Transverse colon (tissue), 3 donors: ENCODE results near the gene SCTR.

Source experiments
- EP300 ChIP-seq: sonication (generic); formaldehyde crosslinking; IDR thresholded peaks from one replicate; pipeline ENCODE4 v1.6.1; 2017; ENCODE audit warnings: antibody characterized with exemption, low read depth
- TF ChIP-seq, protein P1 (sequence below), 5 experiments: fragments of 200-600 bp in 3 of 5; fragments of 450-650 bp in 2 of 5; sonication (generic) in 3 of 5; IDR thresholded peaks; 1 replicate in 2 of 5; 2 replicates in 3 of 5; pipeline ENCODE4 v1.5.1; 2016 to 2017; ENCODE audit warnings: antibody characterized with exemption in 5 of 5, inconsistent platforms in 3 of 5, mild to moderate bottlenecking in 2 of 5, moderate library complexity in 1 of 5

DNA sequence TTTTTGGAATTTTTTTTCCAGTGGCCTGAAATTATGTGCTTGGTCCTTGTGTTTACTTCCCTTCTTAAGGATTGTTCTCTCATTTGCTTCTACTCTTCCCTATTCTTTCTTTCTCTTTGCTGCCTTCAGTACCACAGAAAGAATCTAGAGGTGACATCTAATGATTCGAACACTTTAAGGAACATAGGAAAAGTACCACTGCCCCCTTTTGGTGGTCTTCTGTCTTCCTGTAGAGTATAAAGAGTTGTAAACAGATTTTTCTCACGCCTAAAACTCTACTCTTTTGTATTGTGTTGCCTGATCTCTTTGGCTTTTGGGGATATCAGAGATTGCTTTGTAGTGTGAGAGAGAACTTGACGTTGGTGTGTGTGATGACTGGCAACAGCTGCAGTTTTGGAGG lies 7.0 kb upstream of the SCTR start:
- TF ChIP-seq, protein P1, sequence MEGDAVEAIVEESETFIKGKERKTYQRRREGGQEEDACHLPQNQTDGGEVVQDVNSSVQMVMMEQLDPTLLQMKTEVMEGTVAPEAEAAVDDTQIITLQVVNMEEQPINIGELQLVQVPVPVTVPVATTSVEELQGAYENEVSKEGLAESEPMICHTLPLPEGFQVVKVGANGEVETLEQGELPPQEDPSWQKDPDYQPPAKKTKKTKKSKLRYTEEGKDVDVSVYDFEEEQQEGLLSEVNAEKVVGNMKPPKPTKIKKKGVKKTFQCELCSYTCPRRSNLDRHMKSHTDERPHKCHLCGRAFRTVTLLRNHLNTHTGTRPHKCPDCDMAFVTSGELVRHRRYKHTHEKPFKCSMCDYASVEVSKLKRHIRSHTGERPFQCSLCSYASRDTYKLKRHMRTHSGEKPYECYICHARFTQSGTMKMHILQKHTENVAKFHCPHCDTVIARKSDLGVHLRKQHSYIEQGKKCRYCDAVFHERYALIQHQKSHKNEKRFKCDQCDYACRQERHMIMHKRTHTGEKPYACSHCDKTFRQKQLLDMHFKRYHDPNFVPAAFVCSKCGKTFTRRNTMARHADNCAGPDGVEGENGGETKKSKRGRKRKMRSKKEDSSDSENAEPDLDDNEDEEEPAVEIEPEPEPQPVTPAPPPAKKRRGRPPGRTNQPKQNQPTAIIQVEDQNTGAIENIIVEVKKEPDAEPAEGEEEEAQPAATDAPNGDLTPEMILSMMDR (IDR thresholded peaks at IDR 0.05), result no peak
- no peak for TF ChIP-seq EP300
